Activated CD4-positive, CD25-positive, alpha-beta regulatory T cell (primary cell): Measurements from ENCODE around the gene CMTM8.

Source experiments
- DNase-seq, 4 experiments: peaks; one replicate each; lab custom pipeline; 2025; lab: John Stamatoyannopoulos, UW

The CMTM8 gene

DNA sequence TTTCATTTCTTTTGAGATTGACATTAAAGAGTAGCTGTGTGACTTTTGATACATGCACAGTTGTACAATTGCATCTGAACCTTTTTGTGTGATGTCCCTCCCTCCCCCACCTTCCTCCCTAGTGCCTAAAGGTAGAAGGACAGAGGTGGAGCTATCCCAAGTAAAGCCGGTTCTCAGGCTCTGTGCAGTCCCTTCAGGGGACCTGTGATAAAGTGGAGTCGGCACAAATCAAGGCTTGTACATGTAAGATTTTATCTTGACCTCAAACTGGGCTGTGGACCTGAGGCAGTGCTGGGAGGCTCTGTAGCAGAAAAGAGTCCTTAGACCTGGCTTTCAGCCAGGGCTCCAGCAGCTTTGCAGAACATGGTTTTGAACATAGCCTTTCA lies 97.6 kb downstream of the CMTM8 start:
- no peak for DNase-seq

DNA sequence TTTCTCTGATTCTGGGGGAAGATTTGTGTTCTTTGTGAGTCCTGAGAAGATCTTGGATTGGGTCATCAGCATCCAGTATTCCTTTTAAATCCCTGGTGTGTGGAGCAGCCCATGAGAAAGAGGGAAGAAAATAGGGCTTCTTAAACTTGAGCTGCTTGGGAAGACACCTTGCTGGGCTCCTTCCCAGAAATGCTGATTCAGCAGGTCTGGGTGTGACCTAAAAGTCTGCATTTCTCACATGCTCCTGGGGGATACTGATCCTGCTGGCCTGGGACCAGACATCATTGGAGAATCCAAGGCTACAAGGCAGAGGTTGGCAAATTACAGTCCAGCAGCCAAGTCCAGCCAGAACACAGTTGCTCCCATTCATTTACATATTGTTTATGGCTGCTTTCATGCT lies 99.0 kb downstream of the CMTM8 start:
- no peak for DNase-seq

DNA sequence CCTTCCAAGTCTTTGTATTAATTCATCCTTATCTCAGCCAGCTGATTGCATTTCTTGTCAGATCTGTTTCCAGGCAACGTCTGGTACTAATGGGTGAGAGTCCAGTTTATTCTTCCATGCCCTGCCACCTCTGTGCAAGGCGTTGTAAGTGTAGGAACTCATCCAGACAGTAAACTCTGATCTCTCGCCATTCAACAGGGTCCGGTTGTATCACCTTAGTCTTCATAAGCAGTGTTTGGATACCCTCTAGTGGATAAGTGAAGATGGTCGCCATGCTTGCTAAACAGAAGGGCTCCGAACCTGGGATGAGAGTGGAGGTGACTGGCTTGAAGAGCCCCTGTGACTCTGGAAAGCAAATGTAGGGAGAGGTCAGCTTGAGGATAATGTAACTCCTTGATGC lies 101.6 kb downstream of the CMTM8 start:
- no peak for DNase-seq

DNA sequence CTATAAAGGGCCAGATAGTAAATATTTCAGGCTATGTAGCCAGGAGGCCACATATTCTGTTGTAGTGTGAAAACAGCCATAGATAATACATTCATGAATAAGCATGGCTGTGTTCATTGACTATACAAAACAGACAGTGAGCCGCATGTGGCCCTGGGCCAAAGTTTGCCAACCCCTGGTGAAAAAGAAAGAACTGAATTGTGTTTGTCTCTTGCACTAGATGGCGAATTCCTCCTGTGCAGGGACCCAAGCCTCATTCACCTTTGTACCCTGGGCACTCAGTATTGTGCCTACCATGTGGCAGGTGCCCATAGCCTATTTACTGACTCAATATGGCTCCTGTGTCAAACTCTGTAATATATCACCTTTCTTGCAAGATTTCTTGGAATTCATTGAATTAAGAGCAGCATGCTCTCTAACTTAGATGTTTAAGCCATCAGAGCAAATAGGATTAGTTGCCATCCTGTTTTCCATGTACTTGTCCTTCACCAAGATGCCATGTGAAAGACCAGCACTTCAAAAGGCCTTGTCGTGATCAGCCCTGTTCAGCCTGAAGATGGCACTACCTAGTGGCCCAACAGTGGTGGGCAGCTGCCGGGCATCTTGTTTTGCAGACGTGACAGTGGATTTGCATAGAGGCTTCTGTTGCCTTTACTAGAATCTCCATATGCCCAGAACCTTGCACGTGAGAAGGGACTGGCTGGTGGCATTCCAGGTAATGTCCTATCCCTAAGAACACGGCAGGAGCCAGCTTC lies 102.3 kb downstream of the CMTM8 start:
- no peak for DNase-seq

DNA sequence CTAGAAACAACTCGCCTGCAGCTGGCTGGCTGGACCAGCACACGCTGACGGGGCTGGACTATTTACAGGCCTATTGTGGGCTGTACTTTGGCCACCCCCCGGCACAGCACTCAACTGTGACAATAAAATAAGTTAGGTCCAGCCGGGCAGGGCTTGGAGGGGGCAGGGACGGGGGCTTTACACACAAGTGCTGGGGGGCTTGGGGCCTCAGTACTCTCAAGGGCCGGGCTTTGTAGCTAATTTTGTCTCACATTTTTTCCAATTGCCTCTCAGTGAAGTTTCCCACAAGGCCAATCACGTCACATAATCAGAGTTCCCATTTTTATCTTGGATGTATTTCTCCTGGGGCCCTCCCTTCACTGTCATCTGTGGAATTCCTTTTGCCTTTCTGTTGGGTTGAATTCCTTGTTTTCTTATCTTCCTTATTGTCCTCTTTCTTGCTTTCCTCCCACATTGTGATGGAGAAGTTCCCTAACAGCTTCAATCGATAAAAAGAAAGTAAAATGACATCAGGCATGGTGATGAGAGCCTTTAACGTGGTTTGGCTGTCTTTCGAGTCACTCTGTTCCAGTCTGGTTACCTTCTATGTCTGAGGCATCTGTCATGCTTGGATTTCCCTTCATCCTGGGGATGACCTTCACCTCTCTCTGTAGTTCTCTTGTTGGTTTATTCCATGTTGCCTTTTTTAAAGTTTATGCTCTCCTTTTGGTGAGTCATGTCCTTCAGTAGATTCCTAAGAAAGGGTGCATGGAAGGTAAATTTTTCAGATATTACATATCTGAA lies 109.1 kb downstream of the CMTM8 start:
- no peak for DNase-seq

DNA sequence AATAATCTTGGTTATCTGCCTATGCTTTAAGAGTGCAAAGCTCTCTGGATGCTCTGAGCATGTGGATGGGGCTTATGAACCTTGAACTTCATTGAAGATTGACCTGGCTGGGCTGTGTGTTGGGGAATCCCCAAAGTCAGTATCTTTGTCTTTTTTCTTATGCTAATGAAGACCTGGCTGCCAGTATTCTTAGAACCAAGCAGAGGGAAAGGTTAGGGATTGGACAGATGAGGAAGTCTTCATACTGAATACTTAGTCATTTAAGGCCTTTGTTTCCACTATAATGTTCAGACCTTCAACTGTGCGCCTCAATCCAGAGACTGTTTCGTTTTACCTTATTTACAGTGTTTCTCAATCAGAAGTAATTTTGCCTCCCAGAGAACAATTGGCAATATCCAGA lies 110.7 kb downstream of the CMTM8 start:
- DNase-seq, result no peak

DNA sequence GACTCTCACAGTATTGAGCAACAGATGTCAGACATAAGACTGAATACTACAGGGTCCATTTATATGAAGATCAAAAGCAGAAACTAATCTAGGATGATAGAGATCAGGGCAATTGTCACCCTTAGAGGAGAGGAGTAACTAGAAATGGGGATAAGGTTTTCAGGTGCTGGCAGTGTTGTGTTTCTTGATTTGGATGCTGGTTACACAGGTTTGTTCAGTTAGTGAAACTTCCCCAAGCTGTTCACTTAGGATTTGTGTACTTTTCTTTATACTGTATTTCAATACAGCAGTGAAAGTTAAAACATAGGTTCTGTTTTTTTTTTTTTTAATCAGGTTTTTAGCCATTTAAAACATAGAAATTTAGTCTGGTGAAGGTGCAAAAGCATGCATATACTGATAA lies 114.1 kb downstream of the CMTM8 start:
- no peak for DNase-seq

DNA sequence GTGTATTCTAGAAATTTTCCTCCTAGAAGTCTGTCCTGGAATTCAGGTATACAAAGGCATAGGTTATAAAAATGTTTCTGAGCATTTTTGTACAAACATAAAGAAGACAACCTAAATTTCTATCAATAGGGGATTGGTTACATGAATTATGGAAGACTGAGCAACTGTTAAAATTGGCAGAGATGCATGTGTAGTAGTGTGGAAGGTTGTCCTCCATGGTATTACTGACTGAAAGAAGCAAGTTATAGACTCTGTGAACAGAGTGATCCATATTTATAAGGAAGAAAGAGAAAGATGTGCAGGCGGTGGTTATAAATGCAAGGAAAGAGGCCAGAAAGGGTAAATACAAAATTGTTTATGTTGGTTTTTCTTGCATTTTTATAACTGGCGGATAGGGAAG lies 114.9 kb downstream of the CMTM8 start:
- no peak for DNase-seq

DNA sequence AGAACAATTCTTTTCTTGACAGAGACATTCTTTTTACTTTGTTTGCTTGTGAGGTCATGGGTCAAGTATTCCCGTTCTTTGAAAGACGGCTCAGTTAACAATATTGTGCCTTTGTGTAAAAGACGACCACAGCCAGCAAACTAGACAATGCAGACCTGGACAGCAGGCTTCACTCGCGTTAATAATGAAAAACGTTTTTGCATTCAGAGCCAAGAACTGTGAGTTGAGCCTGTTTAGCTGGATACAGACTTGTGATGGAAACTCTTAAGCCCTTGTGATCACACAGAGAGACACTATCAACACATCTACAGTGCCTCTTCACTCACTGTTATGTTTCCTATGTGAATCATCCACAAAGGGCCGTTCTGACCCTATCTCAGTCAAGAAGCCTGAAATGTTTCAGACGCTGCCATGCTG lies 115.9 kb downstream of the CMTM8 start:
- DNase-seq, result no peak

DNA sequence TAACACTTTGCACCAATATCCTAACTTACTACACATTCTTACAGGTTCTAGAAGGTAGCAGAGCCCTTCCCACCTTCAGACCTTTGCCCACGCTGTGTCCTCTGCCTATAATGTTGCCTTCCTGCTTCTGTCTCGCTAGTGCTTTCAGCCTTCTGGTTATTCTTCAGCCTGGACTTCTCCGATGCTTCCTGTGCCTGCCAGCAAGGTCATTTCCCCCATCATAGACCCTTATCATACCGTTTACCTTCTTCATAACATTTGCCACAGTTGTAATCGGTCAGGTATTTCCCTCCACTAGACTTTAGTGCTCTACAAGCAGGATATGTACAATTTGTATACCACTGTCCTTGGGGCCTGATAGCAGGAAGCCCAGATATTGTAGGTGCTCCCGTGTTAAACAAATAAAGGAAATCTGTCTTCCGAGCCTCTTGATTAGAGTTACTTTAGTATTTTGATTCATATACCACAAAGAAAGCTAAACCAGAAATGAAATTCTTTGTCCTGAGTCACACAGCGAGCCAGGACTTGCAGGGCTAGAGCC lies 117.3 kb downstream of the CMTM8 start:
- DNase-seq, result no peak

DNA sequence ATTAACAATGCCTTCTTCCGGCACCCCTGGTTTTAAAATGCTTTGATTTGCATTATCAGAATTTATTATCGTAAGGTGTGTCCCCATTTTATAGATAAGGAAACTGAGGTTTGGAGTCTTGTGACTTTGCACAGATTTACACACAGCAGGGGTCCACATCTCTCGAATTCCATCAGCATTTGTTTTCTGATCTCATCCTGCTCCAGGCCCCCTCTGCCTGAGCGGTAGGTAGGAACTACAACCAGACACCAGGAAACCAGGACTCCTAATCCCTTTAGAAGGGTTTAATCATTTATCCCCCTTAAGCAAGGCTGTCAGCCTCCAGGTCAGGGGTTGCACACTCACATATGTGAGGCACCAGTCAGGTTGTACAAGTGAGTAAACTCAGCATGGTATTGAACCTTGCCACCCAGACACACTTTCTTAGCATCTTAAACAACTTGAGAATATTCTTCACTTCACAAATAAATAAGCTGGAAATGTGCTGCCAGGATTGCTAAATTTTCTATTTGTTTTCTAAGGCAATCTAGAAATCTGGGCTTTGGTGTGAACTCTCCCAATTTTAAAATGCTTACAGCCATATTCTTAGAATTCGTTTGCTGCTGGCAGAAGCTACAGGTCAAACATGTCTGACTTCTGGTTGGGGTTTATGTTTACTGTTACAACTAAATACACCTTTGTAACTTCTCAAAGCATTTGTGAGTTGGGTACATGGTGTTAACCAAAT lies 121.4 kb downstream of the CMTM8 start:
- DNase-seq, result no peak

DNA sequence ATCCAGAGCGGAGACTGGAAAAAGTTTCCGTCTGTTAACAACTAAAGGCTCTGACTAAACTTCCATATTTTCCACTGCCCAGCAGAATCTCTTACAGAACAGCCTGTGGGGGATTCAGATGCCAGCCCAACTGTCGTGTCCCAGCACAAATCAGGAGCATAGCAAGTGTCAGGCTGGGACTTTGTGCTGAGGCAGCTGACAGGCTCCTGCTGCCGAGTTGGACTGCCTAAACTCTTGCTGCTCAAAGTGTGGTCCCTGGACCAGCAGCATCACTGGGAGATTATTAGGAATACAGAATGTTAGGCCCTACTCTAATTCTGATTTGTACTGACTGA lies 122.0 kb downstream of the CMTM8 start:
- DNase-seq, result no peak

DNA sequence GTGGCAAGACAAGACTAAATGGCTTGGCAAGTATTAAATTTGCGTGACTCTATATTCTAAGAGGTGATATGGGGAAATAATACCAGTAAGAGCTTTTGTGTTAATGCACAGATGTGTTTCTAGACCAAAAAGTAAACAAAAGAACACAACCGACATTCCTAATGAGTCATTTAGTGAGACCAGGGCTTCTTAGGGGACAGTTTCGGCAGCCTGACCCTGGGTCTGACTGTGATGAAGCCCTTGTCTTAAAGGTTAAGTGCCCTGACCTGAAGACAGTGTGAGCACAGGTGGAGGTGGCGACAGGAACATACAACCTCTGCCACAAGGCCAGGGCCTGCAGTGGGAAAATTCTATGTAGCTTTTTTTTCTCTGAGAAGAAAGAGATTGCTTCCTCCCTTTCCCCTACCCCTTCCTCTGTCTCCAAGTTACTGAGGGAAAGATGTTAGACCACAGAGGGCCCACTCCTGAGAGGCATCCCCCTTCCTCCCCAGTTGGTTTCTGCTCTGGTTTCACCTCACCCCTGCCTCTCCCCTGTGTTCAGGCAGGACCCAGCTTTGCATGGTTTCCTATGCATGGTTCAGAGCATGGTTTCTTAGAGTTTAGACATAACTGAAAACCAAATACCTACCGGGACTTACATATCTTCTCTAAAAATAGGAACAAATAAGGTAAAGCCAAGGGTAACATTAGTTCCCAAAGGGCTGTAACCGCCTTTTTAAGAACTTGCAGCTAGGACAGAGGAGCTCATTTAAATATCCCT lies 128.3 kb downstream of the CMTM8 start:
- DNase-seq, result no peak

DNA sequence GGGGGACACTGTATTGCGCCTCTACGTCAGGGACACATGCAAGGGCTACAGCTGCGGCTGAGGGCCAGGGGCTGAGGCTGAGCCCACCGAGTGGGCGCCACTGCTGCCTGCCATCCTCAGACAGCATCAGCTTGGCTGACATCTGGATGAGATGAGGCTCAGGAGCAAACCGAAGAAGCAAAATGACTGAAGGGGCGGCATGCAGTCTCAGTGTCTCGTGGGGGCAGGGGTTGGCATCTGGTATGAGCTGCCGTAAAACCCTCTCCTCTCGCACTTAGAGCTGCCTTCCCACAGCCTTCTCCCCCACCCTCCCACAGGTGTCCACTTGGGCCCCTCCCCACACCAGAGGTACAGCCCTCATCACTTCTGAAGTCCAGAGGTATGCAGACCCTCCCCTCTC lies 129.0 kb downstream of the CMTM8 start:
- DNase-seq, result no peak

DNA sequence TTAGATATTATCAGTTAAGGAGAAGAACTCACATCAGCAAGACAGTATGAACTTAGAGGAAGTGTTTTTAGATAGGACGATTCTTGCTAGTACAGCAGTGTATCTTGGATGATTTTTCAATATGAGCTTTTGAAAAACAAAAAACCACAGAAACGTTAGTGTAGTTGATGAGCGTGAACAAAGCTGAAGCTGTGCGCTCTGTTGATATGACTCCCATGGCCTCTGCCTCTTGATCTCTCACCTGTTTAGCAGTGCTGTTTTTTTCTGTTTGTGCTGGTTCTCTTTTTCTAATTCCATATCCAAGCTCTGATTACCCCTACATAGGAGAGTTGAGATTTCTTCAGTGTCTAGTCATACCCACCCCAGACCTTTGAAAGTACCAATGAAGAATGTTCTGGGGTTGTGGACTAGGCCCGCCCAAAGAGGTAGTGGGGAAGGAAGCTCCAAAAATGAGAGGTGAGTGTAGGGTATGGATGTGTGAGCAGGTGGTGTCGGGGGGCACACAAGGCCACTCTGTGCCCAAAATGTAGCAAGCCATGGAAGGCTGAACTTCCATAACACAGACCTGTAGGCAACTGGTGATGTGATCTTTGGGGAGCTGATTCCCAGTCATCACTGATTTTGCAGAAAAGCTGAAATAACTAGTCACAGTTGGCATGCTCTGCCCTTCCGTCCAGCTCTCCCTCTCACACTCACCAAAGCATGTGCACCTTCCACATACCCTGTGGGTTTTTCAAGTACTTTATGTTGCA lies 133.2 kb downstream of the CMTM8 start:
- DNase-seq, result peak in 1 of 4 experiments; percentile 8

DNA sequence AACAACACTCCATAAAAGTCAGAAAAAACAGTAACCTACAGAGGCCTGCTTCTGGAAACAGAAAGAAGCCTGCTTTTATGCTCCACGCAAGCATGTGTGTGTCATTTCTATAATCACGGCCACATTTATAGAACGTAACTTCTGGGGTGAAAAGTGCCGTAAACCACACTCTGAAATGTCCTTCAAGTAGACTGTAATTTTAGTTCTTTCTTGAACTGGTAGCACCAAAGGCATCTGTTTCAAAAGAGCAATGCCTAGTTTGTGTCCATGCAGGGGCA lies 133.7 kb downstream of the CMTM8 start:
- DNase-seq, result no peak

DNA sequence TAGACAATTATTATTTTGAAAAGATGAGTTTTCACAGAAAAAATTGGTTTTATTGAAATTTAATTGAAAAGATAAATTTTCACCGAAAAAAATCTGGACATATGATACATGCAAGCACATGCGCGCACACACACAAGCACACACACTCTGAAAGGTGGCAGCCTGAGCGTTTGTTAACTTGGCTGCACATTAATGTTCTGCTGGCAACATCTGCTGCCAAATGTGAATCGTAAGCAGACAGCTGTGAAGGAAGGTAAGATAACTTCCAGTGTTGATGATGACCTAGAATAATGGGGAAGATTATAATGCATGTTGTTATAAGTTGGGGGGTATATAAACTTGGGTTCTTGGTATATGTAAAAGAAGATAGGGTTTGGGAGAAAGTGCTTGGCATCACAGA lies 134.8 kb downstream of the CMTM8 start:
- no peak for DNase-seq

DNA sequence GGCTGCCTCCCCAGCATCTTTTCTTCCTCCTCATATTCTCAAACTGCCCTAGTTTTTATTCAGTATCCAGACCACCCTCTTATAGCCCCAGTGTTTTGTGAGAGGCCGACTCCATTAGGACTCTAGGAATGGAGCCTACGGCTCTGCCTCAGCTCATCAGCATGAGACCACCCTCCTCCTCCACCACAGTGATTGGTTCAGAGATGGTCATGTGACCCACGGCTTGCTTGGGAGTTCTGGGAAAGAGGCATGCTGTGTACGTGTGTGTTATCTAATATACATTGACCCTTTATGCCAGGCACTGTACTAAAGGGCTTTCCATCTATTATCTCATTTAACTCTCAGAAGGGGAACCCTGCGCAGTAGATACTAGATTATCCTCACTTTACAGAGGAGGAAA lies 135.4 kb downstream of the CMTM8 start:
- no peak for DNase-seq

DNA sequence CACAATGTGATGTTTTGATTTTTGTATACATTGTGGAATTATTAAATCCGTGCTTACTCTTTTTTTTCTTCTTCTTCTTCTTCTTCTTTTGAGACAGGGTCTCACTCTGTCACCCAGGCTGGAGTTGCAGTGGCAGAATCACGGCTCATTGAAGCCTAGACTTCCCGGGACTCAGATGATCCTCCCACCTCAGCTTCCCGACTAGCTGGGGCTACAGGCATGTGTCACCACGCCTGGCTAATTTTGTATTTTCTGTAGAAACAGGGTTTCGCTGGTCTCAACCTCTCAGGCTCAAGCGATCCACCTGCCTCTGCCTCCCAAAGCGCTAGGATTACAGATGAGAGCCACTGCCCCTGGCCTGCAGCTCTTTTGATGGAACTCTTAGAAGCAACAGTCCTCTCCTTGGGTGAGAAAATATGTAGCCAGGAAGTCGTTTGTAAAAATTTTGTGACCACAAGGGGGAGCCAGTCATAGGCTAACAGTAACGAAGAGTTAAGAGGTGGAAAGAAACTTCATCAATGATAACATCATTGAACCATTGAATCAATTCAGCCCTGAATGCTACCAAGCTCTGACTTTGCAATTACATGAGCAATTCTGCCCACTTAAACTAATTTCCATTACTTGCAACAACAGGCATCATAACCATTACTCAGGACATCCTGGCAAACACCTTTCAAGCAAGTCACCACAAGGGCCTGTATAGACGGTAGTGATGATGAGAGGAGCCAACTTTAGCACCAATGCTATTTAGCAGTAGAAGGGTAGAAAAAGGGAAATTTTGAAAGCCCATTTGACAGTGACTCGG lies 136.5 kb downstream of the CMTM8 start:
- DNase-seq, result peak; percentile 4 to 49 (median 37)

DNA sequence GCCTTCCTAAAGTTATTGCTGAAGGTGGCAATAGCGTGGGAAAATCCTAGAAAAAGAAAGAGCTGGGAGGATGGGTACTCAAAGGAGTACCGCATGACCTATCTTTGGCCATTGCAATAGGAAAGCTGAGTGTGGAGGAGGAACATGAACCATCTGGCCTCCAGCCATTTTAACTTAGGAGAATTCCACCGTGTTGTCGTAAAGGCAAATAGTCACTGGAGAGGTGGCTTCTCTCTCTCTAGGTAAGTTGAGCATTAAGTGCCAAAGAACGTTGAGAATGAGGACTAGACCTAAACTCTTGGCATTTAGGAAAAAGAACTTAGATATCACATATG lies 137.1 kb downstream of the CMTM8 start:
- DNase-seq, result no peak

DNA sequence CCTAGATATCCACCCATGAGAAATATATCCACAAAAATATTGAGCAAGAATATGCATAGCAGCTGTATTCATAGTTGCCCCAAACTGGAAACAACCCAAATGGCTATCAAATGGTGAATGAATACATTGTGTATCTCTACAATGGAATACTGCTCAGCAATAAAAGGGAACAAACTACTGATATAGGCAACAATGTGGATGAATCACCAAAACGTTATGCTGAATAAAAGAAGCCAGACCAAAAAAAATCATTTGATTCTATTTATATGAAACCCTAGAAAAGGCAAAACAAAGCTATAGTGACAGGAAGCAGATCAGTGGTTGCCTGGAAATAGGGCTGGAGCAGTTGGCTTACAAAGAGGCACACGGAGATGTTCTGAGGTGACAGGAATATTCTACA lies 137.6 kb downstream of the CMTM8 start:
- no peak for DNase-seq
